SK-N-SH (cell line): ENCODE measurements around the gene NEGR1.

ENCODE experiments used
- EP300 ChIP-seq, 2 experiments: IDR thresholded peaks; 2 replicates each; pipeline versions ENCODE4 v1.4.0 to v1.6.1; 2012; ENCODE audit warnings: borderline replicate concordance in 1 of 2, low read depth in 1 of 2, low read length in 1 of 2
- EZH2phosphoT487 ChIP-seq: fragments of 200-600 bp; sonication (generic); IDR thresholded peaks from 2 replicates; pipeline ENCODE4 v1.6.1; 2017; ENCODE audit warnings: low read depth, mixed run types, mild to moderate bottlenecking, antibody characterized with exemption, moderate library complexity, borderline replicate concordance
- FOXJ3 ChIP-seq: sonication (generic); formaldehyde crosslinking; IDR thresholded peaks from 2 replicates; pipeline ENCODE4 v1.5.1; 2020; ENCODE audit warnings: mild to moderate bottlenecking, missing genetic modification reagents
- JUND ChIP-seq: IDR thresholded peaks from 2 replicates; pipeline ENCODE4 v1.4.0; 2012
- MXI1 ChIP-seq: IDR thresholded peaks from 2 replicates; pipeline ENCODE4 v1.6.1; 2012; ENCODE audit warnings: mild to moderate bottlenecking, low read depth, low read length, improper control_type of control experiment
- RAD21 ChIP-seq: IDR thresholded peaks from 2 replicates; pipeline ENCODE4 v1.6.1; 2012; ENCODE audit warnings: mild to moderate bottlenecking, low read length
- RFX5 ChIP-seq: IDR thresholded peaks from 2 replicates; pipeline ENCODE4 v1.6.1; 2012; ENCODE audit warnings: mild to moderate bottlenecking, improper control_type of control experiment, low read length
- SIN3A ChIP-seq: IDR thresholded peaks from 2 replicates; pipeline ENCODE4 v1.6.1; 2012; ENCODE audit warnings: low read depth, mild to moderate bottlenecking, low read length, moderate library complexity, borderline replicate concordance
- YY1 ChIP-seq: IDR thresholded peaks from 2 replicates; pipeline ENCODE4 v1.4.0; 2012; ENCODE audit warnings: low read depth, mild to moderate bottlenecking
- TF ChIP-seq, protein P1 (sequence below): fragments of 200-600 bp; sonication (generic); IDR thresholded peaks from 2 replicates; pipeline ENCODE4 v1.6.1; 2017; ENCODE audit warnings: antibody characterized with exemption, mild to moderate bottlenecking, moderate library complexity
- TF ChIP-seq, protein P2 (sequence below): IDR thresholded peaks from 2 replicates; pipeline ENCODE4 v1.6.1; 2012; ENCODE audit warnings: mild to moderate bottlenecking, low read depth, low read length, moderate library complexity
- TF ChIP-seq, protein P3 (sequence below): IDR thresholded peaks from 2 replicates; pipeline ENCODE4 v1.4.0; 2012; ENCODE audit warnings: low read depth
- TF ChIP-seq, protein P4 (sequence below): IDR thresholded peaks from 2 replicates; pipeline ENCODE4 v1.4.0; 2012; ENCODE audit warnings: low read depth, borderline replicate concordance

DNA sequence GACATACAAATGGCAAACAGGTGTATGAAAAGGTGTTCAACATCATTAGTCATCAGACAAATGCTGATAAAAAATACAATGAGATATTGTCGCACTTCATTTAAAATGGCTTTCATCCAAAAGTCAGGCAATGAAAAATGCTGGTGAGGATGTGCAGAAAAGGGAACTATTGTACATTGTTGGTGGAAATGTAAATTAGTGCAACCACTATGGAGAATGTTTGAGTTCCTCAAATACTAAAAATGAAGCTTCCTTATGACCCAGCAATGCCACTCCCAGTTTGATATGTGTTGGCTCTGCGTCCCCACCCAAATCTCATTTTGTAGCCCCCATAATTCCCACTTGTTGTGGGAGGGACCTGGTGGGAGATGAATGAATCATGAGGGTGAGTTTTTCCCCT, 891.8 kb downstream of the NEGR1 start:
- no peak for TF ChIP-seq SIN3A
- TF ChIP-seq, protein P1, sequence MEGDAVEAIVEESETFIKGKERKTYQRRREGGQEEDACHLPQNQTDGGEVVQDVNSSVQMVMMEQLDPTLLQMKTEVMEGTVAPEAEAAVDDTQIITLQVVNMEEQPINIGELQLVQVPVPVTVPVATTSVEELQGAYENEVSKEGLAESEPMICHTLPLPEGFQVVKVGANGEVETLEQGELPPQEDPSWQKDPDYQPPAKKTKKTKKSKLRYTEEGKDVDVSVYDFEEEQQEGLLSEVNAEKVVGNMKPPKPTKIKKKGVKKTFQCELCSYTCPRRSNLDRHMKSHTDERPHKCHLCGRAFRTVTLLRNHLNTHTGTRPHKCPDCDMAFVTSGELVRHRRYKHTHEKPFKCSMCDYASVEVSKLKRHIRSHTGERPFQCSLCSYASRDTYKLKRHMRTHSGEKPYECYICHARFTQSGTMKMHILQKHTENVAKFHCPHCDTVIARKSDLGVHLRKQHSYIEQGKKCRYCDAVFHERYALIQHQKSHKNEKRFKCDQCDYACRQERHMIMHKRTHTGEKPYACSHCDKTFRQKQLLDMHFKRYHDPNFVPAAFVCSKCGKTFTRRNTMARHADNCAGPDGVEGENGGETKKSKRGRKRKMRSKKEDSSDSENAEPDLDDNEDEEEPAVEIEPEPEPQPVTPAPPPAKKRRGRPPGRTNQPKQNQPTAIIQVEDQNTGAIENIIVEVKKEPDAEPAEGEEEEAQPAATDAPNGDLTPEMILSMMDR, result no peak
- TF ChIP-seq YY1, result no peak
- TF ChIP-seq EP300 (IDR thresholded peaks at IDR 0.05; ENCODE audit: borderline replicate concordance in 1 of 2, low read depth in 1 of 2, low read length in 1 of 2), result no peak
- TF ChIP-seq, protein P2, sequence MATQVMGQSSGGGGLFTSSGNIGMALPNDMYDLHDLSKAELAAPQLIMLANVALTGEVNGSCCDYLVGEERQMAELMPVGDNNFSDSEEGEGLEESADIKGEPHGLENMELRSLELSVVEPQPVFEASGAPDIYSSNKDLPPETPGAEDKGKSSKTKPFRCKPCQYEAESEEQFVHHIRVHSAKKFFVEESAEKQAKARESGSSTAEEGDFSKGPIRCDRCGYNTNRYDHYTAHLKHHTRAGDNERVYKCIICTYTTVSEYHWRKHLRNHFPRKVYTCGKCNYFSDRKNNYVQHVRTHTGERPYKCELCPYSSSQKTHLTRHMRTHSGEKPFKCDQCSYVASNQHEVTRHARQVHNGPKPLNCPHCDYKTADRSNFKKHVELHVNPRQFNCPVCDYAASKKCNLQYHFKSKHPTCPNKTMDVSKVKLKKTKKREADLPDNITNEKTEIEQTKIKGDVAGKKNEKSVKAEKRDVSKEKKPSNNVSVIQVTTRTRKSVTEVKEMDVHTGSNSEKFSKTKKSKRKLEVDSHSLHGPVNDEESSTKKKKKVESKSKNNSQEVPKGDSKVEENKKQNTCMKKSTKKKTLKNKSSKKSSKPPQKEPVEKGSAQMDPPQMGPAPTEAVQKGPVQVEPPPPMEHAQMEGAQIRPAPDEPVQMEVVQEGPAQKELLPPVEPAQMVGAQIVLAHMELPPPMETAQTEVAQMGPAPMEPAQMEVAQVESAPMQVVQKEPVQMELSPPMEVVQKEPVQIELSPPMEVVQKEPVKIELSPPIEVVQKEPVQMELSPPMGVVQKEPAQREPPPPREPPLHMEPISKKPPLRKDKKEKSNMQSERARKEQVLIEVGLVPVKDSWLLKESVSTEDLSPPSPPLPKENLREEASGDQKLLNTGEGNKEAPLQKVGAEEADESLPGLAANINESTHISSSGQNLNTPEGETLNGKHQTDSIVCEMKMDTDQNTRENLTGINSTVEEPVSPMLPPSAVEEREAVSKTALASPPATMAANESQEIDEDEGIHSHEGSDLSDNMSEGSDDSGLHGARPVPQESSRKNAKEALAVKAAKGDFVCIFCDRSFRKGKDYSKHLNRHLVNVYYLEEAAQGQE, result no peak
- TF ChIP-seq RAD21, result no peak
- TF ChIP-seq FOXJ3, result no peak
- no peak for TF ChIP-seq JUND
- TF ChIP-seq EZH2phosphoT487, result no peak
- no peak for TF ChIP-seq RFX5
- TF ChIP-seq, protein P3, sequence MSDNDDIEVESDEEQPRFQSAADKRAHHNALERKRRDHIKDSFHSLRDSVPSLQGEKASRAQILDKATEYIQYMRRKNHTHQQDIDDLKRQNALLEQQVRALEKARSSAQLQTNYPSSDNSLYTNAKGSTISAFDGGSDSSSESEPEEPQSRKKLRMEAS, result no peak
- no peak for TF ChIP-seq MXI1
- TF ChIP-seq, protein P4, sequence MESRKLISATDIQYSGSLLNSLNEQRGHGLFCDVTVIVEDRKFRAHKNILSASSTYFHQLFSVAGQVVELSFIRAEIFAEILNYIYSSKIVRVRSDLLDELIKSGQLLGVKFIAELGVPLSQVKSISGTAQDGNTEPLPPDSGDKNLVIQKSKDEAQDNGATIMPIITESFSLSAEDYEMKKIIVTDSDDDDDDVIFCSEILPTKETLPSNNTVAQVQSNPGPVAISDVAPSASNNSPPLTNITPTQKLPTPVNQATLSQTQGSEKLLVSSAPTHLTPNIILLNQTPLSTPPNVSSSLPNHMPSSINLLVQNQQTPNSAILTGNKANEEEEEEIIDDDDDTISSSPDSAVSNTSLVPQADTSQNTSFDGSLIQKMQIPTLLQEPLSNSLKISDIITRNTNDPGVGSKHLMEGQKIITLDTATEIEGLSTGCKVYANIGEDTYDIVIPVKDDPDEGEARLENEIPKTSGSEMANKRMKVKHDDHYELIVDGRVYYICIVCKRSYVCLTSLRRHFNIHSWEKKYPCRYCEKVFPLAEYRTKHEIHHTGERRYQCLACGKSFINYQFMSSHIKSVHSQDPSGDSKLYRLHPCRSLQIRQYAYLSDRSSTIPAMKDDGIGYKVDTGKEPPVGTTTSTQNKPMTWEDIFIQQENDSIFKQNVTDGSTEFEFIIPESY, result no peak
